Activated T-cell treated with anti-CD3 and anti-CD28 coated beads, Interleukin-2, amount 50 U/mL, for 48 hours (primary cell): ENCODE measurements around the gene PRDM5.
A peak's percentile ranks its signal among the peaks of the same experiment; 100 is the strongest.

Experiments used
- DNase-seq, 2 experiments: peaks; one replicate each; pipeline ENCODE4 v3.0.0-alpha.2; 2020

Gene PRDM5

DNA sequence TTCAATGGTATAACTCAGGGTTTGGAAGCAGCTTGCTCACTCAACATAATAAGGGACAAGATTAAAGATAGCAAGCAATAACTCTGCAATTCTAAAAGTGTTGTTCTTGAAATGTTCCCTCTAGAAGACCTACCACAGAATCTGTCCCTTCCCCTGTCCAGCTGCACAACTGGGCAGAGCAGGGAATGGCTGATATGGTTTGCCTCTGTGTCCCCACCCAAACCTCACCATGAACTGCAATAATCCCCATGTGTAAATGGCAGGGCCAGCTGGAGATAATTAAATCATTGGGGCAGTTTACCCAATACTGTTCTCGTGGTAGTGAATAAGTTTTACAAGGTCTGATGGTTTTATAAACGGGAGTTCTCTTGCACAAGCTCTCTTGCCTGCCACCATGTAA lies 19.1 kb downstream of the PRDM5 start:
- no peak for DNase-seq

DNA sequence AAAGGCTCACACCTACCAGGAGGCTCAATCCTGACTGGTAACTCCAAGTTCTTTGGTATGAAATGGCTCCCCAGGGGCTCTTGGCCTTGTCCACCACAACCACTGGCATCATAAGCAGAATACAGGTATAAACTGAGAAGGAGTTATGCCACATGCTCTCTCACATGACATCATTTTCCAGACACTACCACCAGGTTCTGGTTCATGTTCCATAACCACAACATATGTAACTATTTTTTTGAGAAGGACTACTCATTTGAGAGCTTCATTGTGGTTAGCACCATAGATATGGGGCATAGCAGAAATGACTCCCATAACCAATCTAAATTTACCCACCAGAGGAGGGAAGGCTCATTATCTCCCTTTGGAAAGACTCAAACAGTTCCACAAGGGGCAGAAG lies 19.6 kb downstream of the PRDM5 start:
- DNase-seq, result peak; percentile 36 to 38

DNA sequence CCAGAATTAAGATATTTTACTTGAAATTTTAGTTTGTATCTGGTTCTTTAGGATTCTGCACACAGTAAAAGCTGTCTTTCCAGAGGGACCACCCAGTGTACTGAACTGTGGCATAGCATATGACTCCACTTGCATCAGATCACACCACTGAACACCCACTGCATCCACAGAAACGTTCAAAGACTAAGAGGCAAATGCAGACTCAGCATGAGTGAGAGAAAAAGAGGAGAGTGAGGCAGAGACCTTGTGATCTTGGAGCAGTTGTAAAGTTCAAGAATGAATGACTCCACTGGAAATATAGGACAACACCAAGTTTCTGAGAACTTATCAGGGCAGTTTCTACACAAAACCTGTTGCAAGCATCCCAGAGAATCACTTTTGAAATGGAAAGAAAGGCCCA lies 20.8 kb downstream of the PRDM5 start:
- DNase-seq, result no peak

DNA sequence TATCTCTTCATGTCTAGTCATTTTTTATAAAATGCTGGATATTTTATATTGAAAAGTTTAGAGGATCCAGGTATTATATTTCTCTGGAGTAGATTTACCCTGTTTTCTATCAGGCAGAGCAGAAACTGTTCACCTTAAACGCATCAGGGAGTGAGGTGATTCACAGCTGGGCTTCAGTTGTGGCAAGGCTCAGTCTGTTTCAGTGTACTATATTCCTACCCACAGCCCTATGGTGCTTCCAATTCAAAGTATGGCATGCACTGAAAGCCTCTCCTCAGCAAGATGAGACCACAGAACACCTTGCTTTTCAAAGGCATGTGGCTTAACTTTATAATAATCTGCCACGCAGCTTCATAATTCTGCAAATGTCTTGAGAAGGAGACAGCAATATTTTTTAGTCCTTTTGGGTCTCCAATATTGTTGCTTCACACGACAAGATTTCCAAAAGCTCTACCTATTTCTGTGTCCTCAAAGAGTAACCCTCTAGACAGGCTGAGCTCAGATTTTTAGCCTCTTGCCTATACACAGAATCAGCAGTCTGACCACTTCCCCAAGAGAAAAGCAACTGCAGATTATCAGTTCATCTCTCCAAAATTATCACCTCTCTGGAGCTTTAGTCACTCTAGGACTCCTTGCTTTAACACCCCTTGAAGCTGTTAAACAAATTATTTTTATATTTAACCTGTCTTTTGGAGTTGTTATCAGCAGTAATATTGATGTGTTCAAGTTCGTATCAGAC lies 24.4 kb downstream of the PRDM5 start:
- no peak for DNase-seq

DNA sequence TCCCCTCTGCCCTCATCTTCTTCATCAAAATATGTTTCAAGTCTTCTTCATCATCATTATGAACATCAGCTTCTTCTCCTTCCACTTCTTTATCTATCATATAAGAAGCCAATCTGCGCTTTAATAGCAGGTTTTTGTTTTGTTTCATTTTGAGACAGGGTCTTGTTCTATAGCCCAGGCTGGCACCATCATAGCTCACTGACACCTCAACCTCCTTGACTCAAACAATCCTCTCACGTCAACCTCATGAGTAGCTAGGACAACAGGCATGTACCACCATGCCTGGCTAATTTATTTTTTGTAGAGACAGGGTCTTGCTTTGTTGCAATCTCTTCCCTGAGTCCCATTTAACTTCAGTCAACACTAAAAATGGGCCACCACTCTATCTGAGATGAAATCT lies 27.0 kb downstream of the PRDM5 start:
- DNase-seq, result no peak

DNA sequence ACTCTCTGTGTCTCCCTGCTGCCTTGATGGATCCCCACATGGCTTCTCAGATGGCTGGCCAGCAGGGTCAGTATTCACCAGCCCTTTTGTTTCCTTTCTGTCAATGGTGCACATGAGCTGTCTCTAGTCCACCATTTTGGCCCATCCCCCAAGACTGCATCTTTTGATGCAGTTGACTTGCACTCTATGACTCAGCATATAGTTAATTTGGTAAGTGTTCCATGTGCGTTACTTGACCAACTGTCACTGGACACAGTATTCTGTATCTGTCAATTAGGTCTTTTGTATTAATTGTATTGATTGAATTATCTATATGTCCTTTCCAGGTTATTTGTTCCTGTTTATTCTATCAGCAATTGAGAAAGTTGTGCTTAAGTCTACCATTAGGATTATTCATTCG lies 29.2 kb downstream of the PRDM5 start:
- DNase-seq, result no peak

DNA sequence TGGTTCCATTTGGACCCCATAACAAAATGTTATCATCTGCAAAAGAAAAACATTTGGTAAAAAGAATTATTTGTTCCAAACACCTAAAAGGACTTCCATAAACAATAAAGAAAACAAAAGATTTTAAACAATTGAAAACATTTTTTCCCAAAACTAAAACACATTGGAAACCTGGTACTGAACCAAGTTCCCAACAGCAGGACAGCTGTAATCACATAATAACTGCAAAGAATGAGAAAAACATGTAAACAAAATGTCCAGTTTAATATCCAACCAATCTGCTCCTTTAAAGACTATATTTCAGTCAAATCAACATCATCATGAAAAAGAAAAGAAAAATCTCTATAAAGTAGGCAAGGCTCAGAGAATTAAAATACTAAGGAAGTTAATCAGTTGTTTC lies 36.3 kb downstream of the PRDM5 start:
- DNase-seq, result no peak

DNA sequence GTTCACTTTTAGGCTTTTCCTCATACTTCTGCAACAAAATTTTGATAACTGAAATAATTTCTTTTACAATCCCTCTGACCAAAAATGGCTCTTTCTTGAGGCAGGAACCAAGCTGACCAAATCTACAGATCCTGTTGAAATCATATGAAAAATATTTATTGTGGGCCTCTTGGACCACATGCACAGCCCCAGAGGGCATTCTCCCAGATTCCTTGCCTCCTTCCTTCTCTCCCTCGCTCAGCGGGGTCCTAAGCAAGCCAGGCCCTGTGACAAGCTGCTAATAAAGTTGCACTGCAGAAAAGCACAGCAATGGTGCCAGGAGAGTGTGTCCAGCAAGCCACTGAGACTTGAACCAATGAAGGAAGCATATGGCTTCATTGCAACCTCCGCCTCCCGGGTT lies 40.7 kb downstream of the PRDM5 start:
- no peak for DNase-seq

DNA sequence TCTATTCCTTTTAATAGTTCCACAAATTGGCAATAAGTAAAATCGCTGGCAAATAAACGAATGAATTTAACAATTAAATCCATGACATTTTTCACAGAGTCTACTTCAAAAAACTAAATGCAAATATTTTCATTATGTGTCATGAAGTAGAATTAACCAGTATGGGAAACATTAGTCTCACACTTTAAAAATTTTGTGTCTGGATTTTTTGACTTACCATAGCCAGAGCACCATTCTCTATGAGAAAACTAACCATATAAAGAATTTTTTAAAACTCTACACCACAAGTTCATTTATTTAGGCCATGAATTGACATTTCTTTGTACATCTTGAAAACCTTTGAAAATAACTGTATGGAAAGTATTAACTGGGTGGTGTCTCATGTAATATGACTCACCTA lies 41.2 kb downstream of the PRDM5 start:
- DNase-seq, result no peak

DNA sequence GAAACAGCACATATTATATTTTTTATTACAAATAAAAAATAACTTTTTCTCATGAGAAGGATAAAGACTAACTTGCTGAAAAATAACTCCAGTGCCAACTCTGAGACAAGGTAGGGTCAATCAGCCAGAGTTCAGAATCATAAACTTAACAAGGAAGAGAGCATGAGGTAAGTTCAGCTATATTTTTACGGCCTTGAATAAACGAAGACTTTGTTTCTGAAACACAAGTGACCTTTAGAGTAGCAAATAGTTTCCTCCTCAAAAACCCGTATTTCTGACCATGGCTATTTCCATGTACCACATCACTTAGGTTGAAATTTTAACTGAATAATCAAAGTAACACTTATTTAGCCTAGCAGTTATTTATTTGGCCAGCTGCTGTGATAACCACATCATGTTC lies 45.5 kb downstream of the PRDM5 start:
- DNase-seq, result no peak

DNA sequence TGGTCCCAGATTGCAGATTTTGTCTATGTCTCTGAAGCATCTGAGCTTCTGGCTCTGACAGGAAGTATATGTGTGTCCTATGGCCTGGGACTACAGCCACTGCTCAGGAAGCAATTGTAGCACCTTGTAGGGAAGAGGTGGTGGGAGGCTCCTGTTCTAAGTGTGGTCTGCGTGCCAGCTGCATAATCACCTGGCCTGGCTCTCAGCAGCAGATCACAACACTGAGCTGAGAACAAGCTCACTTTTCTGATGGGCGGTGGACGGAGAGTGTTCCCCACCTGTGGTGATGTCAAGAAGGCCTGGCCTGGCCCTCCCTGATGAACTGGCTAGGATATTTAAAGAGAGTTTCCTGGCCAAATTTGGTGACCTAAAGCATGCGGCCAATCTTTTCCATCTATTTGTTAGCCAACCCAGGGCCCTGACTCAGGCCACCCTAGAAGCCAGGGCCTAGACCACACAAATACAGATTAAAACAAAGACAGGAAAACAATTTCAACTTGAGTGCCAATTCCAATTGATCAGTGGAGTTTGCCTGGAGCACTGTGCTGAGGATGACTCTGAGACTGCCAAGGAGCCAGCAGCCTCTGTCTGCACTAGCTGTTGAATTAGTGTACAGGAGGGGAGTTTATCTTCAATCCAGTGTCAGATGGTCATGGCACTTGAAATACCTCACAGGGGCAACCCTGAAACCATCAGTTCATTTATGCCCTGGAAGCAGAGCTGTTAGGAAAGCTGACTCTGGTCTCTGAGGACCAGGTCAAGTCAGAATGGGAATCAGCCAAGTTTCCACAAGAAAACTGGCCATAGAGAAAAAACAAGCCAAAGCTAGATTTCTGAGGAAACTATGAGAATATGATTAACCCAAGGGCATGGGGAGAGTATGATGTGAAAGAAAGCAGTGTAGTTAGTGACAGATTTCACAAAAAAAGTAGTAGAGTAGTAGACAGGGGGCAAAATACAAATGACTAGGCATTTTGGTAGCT lies 47.4 kb downstream of the PRDM5 start:
- no peak for DNase-seq

DNA sequence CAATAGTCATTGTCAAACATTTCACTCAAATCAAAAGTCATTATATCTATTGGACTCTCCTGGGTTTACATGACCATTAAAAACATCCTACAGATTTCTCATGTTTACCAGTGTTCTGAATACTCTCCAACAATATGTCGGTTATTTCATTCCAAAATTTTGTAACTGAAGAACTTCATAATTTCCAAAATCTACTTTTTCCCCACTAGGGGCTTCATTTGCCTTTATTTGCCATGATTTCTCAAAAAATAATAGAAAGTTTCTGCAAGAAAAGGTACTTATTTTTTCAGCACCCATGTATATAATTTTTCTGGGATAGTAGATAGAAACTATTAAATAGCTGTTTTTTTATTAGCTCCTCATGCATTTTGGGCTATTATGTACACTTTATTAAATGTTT lies 49.0 kb downstream of the PRDM5 start:
- no peak for DNase-seq

DNA sequence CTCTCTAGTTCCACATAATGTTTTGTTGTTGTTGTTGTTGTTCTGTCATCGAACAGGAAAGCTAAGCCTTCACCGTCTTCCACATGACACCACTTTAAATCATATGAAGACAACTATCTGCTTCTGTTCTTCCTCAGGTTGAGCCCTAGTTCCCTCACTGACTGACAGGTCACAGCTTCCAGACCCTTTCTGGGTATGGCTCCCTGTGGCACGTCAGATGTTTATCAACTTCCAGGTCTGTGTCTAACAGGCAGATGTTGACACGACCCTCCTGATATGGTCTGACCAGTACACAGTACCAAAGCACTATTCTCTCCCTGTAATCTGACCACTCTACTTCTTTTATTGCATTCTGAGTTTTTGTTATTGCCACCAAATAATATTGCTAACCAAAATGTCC lies 51.4 kb downstream of the PRDM5 start:
- DNase-seq, result no peak

DNA sequence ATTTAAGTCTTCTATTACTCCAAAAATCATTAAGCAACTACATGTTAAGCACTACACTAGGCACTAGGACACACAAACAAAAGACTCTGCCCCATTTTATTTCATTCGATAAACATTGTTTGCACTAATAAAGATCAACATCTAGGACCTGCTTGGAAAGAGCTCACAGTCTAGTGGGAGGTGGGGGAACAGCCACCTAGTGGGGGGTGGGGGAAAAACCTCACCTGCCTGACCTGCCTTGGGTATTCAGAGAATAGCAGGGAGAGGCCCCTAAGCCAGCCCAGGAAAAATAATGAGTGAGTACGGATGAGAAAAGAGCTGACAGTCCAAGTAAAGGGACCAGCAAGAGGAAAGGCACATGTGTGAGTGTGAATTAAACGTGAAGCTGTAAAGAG lies 52.2 kb downstream of the PRDM5 start:
- DNase-seq, result no peak

DNA sequence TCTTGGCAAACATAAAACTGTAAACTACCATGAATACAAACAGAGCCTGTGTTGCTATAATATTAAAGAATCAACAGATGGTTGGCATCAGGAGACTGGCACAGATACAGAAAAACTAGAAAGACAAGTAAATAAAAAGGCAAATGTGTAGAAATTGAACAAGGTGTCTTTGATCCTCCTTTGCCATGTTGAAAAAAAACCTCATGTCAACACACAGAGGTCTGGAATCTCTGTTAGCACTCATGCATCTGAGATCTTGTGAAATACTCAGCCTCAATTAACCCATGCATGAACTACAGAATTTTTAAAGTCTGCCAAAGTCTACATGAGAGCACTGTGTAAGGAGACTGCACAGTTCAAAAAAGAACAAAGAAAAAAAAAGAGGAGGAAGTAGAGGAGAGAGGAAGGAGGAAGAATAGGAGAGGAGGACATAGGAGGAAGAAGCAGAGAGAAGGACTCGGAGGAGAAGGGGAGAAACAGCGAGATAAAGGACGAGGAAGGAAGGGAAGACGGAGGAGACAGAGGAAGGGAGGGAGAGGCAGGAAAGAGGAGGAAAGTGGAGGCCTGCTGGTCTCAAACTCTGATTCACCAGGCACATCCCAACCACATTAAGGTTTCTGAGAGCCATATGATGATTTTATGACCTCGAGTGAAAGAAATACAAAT lies 52.8 kb downstream of the PRDM5 start:
- DNase-seq, result no peak

DNA sequence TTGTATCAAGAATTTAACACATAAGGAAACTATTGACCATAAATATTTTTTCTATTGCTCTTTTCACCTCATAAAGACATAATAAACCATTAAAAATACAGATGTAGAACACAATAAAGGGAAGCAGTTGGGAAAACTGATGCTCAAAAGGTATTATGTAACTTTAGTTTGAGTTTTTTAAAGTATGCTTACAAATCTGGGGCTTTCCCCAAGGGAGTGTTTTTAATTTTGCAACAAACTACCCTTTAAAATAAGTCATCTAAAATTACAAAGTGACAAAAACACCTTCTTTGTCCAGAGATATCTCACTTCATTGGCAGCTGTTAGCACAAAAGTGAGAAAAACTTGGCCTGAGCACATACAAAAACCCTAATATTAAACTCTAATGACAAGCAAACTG lies 55.0 kb downstream of the PRDM5 start:
- no peak for DNase-seq

DNA sequence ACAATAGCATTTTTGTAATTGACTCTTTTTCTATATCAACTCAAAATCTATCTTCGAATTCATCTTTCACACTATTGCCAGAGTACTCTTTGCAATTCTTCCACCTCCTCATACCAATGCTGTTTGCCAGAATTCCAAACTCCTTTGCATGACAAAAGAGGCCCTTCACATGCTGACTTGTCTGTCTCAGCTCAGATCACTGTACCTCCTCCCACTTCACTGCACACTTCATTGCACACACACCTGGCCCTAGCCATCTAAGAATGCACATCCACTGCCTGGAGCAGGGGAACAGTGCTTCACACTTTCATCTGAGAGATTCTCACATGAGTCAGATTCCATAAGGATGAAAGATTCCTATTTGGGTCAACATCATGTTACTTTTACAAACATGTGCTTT lies 56.5 kb downstream of the PRDM5 start:
- DNase-seq, result no peak

DNA sequence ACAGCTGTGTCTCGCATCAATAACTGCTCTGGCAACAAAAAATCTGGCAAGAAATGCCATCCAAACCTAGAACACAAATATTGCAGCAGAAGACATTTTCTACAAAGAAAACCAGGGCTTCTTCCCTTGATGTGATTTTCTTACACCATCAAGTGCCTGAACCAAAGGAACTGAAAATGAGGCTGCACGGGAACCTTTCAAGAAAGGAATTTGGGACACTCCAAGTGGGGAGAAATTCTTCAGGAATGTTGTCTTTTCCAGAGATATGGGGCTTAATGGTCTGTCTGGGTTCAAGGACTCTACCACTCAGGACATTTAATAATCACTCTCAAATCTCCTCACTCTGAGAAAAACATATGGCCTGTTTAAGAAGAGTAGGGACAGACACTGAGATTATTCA lies 57.6 kb downstream of the PRDM5 start:
- no peak for DNase-seq

DNA sequence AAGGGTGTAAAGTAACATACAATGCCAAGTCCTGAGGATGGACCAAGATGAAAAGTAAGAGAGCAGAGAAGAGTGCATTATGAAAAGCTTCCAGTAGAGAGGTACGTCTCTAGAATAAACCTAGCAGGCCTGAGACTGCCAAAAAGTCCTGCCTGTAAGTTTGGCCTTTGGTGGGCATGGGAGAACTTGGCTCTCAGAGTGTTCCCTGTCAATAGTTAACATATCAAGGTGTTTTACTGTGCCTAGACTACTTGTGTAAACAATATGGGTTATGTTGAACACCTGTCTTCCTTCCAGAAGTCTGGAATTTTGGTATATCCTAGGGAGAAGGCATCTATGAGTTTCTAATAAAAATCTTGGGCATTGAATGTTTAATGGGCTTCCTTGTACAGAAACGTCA lies 60.1 kb downstream of the PRDM5 start:
- no peak for DNase-seq

DNA sequence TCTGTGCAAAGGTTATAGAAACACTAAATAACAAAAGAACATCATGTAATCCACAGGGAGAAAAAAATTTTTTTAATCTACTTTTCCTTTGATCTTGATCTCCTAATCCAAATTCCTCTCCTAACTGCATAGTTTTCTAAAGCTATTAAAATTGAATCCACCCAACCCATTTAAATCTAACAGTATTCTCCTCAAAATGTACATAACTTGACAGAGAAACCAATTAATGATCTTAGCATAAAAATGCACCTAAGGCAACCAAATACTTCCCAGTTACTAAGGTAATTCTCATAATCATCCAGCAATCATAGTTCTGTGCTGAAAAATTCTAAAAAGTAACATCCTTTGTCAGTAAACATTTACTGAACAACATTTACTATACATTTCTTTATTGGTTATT lies 60.7 kb downstream of the PRDM5 start:
- no peak for DNase-seq

DNA sequence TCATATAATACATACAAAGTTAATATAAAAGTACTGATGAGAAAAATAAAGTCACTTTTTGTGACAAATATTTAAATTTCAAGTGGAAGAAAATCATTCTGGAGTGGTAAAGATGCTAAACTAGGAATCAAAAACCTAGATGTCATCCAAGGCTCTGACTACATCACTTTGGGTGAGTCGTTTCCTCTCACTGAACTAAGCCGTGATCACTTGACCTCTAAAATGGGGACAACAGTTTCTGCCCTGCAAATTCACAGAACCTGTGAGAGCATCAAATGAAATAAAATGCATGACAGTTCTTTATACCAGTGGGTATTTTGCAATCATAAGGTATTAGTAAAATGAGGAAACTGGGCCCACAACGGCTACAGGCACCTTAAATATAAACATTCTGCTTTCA lies 63.8 kb downstream of the PRDM5 start:
- no peak for DNase-seq

DNA sequence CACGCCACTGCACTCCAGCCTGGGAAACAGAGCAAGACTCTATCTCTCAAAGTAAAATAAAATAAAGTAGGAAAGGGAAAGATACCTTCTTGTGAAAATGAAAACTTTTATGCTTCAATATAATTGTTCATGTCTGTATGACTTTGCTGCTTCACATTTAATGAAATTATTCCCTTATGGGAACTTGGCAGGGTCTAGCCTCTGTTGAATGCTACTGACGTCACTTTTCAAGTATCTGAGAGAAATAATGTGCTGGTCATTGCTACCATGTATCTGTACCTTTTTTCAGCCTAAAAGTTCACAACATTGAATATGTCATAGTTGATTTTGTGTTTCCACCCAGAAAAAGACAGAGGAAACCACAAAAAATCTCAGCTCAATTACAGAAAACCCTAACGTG lies 65.2 kb downstream of the PRDM5 start:
- no peak for DNase-seq

DNA sequence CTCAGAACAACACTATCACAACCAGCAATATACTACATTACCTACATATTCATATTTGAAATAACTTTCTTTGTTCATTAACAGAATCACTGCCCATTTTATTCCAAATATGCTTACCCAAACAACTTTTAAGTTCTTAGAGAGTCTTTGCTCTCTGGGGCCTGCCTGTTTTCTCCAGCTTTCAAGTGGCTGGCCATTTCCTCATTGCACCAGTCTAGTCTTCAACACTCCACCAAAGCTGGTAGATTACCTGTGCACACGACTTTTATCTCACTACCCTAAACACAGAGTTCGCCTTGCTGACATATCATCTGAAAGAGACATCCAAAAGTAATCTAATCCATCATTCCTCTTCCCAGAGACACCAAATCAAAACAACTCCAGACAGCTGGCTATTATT lies 66.2 kb downstream of the PRDM5 start:
- DNase-seq, result no peak
